AG20443 (cell line): ENCODE results near the gene SNX27.
"Not testable (repeated sequence)": the region's sequence is repeated elsewhere in the genome, so short reads cannot be mapped to it uniquely, and the experiment has no call there.

Experiments used
- DNase-seq: peaks from one replicate; pipeline ENCODE4 v3.0.0; 2012; ENCODE audit warnings: low spot score, mixed read lengths

SNX27 gene

GRCh38 chr1:151611832-151612500 lies at the start of gene SNX27:
SNX27 (plus strand) TSS chr1:151612050; CDS start chr1:151612202, 152 bp downstream.
- peak; percentile 95 for DNase-seq

GRCh38 chr1:151562661-151563060 lies 49.2 kb upstream of the SNX27 start:
- DNase-seq, result no peak

DNA sequence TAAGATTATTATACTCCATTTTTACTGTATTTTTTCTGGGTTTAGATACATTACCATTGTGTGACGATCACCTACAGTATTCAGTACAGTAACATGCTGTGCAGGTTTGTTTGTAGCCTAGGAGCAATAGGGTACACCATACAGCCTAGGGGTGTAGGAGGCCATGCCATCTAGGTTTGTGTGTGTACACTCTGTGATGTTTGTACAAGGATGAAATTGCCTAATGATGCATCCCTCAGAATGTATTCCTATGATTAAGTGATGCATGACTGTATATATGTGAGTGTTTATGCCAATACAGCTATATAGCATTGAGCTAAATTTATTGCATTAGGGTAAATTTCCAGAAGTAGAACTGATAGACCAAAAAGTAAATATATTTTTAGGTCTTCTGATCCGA lies 48.5 kb upstream of the SNX27 start:
- no peak for DNase-seq

GRCh38 chr1:151565502-151566189 lies 46.2 kb upstream of the SNX27 start:
- DNase-seq, result no peak

DNA sequence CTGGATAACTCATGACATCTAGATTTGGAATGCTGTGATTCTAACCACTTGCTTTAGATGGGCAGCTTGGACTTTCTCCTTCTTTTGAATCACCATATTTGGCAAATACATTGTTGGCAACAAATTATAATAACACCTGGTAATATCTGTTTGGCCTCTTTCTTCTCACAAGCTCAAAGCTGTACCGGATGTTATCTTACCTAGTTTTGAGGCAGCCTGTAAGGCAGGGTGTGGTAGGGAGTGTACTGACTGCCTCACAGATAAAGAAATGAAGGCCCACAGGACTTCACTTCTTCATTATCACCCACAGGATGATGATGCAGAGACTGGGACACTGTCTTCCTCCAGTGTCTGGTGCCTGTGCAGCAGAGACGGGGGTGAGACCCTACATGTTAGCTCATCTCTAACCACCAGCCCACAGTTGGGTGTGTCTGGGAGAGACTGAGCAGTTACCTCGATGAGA lies 43.2 kb upstream of the SNX27 start:
- no peak for DNase-seq

GRCh38 chr1:151570819-151571218 lies 41.0 kb upstream of the SNX27 start:
- DNase-seq, result no peak

DNA sequence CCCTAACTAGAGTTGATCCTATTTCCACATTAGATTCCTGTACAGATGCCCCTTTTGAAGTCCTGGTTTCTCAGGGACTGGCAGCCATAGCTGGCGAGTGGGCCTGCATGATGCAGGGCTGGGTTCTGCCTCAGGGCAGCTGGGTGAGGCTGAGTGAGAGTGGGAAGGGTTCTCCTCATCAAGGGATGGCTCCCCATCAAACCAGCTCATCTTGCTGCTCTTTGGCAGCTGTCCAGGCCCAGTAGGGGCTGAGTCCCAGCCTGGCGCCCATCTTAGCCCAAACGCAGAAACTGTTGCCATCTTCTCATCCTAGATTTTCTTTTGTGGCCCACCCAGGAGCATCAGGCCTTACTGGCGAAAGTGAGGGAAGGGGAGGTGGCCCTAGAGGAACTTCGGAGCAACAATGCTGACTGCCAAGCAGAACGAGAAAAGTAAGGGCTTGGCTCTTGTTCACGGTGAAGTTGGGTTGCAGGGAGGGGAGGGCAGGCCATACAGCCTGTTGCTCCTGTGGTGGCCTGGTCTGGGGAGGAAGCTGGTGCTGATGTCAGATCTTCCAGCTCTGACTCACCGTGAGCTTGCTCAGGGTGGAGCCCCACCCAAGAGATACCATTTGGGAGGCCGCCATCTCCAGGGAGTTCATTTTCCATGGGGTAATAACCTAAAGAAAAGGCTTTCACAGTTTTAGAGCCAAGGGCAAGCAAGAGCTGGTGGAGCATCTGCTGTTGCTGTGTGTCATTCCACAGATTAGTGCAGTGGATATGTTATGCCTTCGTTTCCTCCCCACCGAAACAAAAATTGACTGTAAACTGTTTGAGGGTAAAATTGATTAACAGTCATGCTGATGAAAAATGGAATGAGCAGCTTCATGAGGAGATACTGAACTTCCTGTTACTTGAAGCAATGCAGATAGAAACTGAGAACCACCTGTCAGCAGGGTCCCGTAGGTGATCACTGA lies 37.0 kb upstream of the SNX27 start:
- peak; percentile 93 for DNase-seq

- no peak for DNase-seq
Measured at GRCh38 chr1:151577173-151577572, 34.7 kb upstream of the SNX27 start.

GRCh38 chr1:151578941-151579340 lies 32.9 kb upstream of the SNX27 start:
- no peak for DNase-seq

DNA sequence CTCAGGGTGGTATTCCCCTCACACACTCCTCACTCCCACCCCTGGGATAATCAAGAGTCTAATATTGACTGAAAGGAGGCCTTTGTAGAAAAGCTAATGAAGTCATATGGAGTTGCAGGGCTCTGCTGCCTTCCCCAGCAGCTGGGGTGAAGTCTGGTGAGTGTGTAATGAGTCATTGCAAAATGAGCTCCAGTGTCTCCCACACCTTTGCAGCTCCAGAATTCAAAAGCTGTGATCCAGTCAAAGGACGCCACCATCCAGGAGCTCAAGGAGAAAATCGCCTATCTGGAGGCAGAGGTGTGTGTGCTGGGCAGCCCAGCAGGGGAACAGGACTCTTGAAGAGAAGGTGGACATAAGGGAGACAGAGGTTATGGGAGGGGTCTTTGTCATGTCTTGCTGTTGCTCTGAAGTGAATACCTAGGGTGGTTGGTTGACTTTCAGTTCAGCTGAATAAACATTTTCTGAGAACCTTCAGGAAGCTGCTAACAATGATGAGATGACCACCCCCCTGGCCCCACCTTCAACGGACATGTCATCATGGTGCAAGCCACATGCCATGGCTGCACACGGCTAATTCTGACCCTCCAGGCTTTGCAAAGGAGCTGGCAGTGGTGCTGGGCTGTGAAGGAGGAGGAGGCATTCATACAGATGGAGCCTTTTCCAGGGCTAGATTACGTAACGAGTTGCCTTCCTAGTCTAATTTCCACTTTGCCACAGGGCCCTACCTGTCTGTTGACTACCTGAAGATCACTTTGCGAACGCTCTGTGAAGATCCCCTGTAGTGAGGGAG lies 32.2 kb upstream of the SNX27 start:
- peak; percentile 51 for DNase-seq

- no peak for DNase-seq
Measured at GRCh38 chr1:151581451-151581850, 30.4 kb upstream of the SNX27 start.

DNA sequence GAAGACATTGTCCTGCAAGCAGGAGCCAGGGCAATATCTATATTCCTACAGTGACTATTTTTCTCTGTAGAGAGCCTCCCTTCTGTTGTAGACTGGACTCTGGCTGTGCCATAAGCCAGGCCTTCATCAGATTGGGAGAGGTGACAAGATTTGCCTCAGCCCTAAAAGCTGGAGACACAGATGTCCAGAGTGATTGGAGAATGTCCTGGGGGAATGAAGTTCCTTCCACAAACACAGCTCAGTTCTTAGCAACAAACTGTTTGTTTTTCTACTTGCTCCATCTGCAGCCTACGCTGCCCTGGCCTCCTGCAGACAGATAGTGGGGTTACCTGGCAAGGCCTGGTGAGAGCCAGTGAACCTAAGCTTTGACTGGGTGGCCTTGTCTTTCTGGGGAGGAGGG lies 29.9 kb upstream of the SNX27 start:
- no peak for DNase-seq

DNA sequence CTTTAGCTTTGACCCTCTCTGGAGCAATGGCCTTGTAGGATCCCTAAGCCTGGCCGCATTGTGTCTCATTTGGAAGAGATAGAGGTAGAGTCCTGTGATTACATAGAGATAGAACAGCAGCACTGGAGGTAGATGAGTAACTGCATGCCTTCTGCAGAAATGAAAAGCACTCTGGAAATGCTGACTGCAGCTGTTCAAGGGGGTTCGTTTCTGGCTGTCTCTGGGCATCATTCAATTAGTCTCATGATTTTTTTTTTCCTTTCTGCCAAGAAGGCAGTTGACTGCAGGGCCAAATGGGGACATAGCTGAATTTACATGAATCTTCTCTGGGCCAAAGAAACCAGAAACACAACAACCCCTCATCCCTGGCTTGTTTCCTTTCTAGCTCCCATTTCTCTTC lies 28.1 kb upstream of the SNX27 start:
- DNase-seq, result no peak

- DNase-seq, result no peak
Measured at GRCh38 chr1:151584278-151584677, 27.6 kb upstream of the SNX27 start.

DNA sequence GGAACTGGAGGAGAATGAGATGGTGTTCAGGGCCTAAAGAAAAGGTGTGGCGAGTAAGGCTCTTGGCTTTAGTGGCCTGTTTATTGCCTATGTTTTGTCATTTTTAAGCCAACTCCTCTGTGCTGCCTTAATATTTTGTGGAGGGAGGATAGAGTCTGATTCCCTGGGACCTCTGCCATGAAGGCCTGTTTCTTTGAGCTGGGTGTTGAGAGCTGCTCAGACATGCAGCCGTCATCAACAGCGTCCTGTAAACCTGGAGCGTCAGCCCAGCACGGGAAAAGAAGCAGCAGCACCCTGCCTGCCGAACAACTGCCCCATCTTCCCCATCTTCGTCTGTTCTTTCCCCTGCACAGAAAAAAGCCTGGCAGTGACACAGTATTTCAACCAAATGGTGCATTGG lies 27.1 kb upstream of the SNX27 start:
- no peak for DNase-seq

GRCh38 chr1:151585622-151586021 lies 26.2 kb upstream of the SNX27 start:
- no peak for DNase-seq

DNA sequence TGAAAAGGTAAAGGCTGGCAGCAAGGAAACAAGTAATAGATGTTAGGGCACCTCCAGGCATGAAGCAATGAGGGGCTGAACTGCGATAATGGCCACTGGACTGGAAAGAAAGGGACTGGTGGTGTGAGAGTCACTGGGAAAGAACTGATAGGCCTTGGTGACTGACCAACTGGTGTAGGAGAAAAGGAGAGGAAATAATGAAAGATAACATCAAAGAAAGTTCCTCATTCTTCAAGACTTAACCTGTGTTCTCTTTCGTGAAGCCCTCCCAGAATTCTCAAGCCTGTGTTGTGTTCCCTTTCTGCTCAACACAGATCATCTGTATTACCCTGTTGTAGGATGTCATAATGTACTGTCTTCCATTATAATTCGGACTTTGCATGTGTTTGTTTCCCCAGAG lies 20.9 kb upstream of the SNX27 start:
- no peak for DNase-seq

- DNase-seq, result no peak
Measured at GRCh38 chr1:151593730-151594129, 18.1 kb upstream of the SNX27 start.

DNA sequence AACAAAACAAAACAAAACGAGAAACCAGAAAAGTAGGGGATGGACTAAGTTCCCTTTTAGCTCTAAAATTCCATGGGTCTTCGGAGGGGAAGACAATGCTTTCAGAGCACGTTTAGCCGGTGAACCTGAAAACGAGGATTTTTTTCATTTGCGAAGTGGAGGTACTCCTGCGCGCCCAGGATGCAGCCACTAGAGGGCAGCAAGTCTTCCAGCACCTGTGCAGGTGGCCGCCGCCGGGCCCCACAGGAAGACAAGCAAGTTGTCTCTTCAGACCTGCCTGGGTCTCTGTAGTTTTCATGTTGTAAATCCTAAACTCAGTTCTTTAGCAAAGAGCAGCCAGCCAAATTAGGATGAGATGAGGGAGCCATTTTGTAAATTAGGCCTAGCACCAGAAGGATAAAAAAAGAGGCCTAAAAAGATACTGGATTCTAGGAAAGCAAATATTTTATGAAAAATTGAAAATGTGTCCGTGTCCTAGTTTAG lies 17.7 kb upstream of the SNX27 start:
- peak; percentile 66 for DNase-seq

DNA sequence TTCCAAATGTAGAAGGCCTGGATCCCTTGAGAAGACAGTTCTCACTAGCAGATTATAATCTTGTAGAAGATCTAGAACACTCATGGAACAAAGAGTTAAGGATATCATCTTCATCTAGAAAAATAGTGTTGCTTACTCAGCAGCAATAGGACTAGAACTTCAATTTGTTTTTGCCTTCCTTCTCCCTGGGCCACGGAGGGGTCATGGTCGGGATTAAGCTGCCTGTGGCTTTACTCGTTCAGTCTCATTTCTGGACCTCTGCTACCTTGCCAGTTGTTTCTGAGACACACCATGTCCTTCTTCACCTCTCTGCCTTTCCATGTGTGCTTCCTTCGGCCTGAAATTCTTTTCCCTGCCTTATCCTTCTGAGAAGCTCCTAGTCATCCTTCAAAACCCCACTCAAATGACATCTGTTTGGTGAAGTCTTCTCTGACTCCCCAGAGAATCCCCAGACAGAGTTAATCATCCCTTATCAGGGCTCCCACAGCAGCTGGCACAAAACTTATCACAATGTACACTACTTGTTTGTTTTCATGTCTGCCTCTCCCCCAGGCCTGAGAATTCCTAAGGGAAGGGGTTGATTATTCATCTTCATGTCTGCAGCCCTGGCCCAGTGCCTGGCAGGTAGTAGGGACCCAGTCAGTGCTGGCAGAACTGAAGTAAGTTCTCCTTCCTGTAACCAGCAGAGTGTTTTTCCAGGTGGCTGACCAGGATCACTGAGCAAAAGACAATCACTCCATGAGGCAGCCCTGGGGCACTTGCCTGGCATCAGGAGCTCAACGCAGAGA lies 15.5 kb upstream of the SNX27 start:
- DNase-seq, result no peak

DNA sequence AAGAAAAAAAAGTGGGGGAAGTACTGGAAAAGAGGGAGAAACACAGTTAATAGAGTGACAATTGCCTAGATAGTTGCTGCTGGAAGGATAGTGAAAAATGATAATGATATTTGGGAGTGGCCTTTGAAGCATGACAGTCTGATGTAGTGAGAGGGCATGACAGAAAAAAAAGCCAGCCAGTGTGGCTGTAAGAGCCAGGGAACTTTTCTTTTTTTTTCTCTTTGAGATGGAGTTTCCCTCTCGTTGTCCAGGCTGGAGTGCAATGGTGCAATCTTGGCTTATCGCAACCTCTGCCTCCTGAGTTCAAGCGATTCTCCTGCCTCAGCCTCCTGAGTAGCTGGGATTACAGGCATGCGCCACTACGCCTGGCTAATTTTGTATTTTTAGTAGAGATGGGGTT lies 9.3 kb upstream of the SNX27 start:
- not testable (repeated sequence) for DNase-seq
